K562 (cell line): ENCODE data around the gene TRIM27. TPM values are rescaled to one million over a fixed set of nuclear protein-coding genes. Genes with fewer than 3 reads are reported as not detected.

ENCODE experiments used
- ATAC-seq: fragments of 200-7000 bp; cut with Tn5 transposase; 3 replicates; pipeline ENCODE4 v1.9.1; 2020; ENCODE audit warnings: moderate library complexity
- BruUV-seq: library from RNA; stranded (reverse); fragments of 400-500 nt; replicated peaks from 2 replicates; lab custom pipeline; 2021; lab: Mats Ljungman, UMichigan
- CTCF ChIA-PET: fragments of 300-600 bp; formaldehyde crosslinking; extraction: SDS; loops from one replicate; lab custom pipeline; 2021; ENCODE audit warnings: low intra/inter-chr PET ratio; lab: Yijun Ruan, JAX
- POLR2A ChIA-PET: fragments of 300-600, 350-650 bp; sonication (Branson Sonifier 250); formaldehyde crosslinking; extraction: SDS; loops from one replicate; lab custom pipeline; 2021; ENCODE audit warnings: antibody characterized with exemption, inconsistent platforms; lab: Yijun Ruan, JAX
- DNase-seq, 4 experiments: peaks; one replicate each; pipeline versions ENCODE4 v3.0.0 to v3.0.0-alpha.2; 2011 to 2018; ENCODE audit warnings: low spot score in 3 of 4, mixed read lengths in 3 of 4; ENCODE audit errors: extremely low read depth in 1 of 4
- FAIRE-seq: peaks from 2 replicates; lab custom pipeline; 2011; peaks lifted over from hg19 to GRCh38; lab: Jason Lieb, UNC
- H2AFZ ChIP-seq: 2 replicates; pipeline ENCODE4 v1.6.0; 2011; ENCODE audit warnings: low read depth, low read length, control low read depth, inconsistent platforms
- H3K27ac ChIP-seq: fragments of 200-600 bp; 3 replicates; pipeline ENCODE4 v1.8.0; 2011; ENCODE audit warnings: low read depth, mild to moderate bottlenecking, control low read depth, inconsistent platforms, low read length, moderate library complexity, mixed read lengths; ENCODE audit errors: extremely low read depth
- H3K27me3 ChIP-seq, 2 experiments: fragments of 300-600 bp in 1 of 2; 2 replicates in 1 of 2; 3 replicates in 1 of 2; pipeline versions ENCODE4 v1.6.0 to v1.8.0; 2011; ENCODE audit warnings: inconsistent platforms in 2 of 2, low read length in 2 of 2, mild to moderate bottlenecking in 1 of 2, mixed read lengths in 1 of 2, moderate library complexity in 1 of 2; ENCODE audit not compliant: control insufficient read depth in 2 of 2, insufficient read depth in 2 of 2
- H3K36me3 ChIP-seq: fragments of 300-600 bp; 3 replicates; pipeline ENCODE4 v1.8.0; 2011; ENCODE audit warnings: mild to moderate bottlenecking, low read length, inconsistent platforms; ENCODE audit not compliant: control insufficient read depth, insufficient read depth
- H3K4me1 ChIP-seq, 2 experiments: fragments of 200-600 bp in 1 of 2; replicated peaks in 1 of 2; 2 replicates in 1 of 2; 3 replicates in 1 of 2; pipeline versions ENCODE4 v1.5.1 to v1.8.0; 2011; ENCODE audit warnings: inconsistent platforms in 2 of 2, low read length in 2 of 2, mild to moderate bottlenecking in 1 of 2, mixed read lengths in 1 of 2, moderate library complexity in 1 of 2; ENCODE audit not compliant: control insufficient read depth in 2 of 2, insufficient read depth in 2 of 2
- H3K4me2 ChIP-seq: 2 replicates; pipeline ENCODE4 v1.6.1; 2011; ENCODE audit warnings: low read length, control low read depth, inconsistent platforms, mixed read lengths; ENCODE audit not compliant: insufficient read depth
- H3K4me3 ChIP-seq: fragments of 200-600 bp; sonication (generic), shearing (Covaris generic); 2 replicates; pipeline ENCODE4 v1.5.1; 2016; ENCODE audit warnings: control low read depth, inconsistent platforms
- H3K79me2 ChIP-seq: fragments of 200-600 bp; 3 replicates; pipeline ENCODE4 v1.8.0; 2011; ENCODE audit warnings: low read length, inconsistent platforms; ENCODE audit not compliant: control insufficient read depth, insufficient read depth
- H3K9ac ChIP-seq, 2 experiments: 2 replicates each; pipeline versions ENCODE4 v1.6.0 to v1.6.1; 2011; ENCODE audit warnings: low read depth in 2 of 2, low read length in 2 of 2, control low read depth in 1 of 2, inconsistent platforms in 1 of 2, mild to moderate bottlenecking in 1 of 2, mixed read lengths in 1 of 2; ENCODE audit not compliant: insufficient read depth in 1 of 2
- H3K9me1 ChIP-seq: one replicate; pipeline ENCODE4 v1.6.0; 2011; ENCODE audit warnings: inconsistent platforms, mild to moderate bottlenecking, low read length, moderate library complexity; ENCODE audit not compliant: control insufficient read depth, insufficient read depth
- H3K9me3 ChIP-seq: replicated peaks from 2 replicates; pipeline ENCODE4 v1.5.1; 2011; ENCODE audit warnings: low read depth, low read length, inconsistent platforms; ENCODE audit not compliant: control insufficient read depth, insufficient read depth
- H4K20me1 ChIP-seq: replicated peaks from 2 replicates; pipeline ENCODE4 v1.6.1; 2011; ENCODE audit warnings: low read length, inconsistent platforms, mixed read lengths; ENCODE audit not compliant: control insufficient read depth, insufficient read depth
- TBP ChIP-seq: optimal IDR thresholded peaks from 2 replicates; pipeline ENCODE3; 2011; ENCODE audit warnings: low read depth, low read length, improper control_type of control experiment
- USF1 ChIP-seq: sonication (generic); formaldehyde crosslinking; IDR thresholded peaks from 2 replicates; pipeline ENCODE4 v1.9.0; 2022; ENCODE audit warnings: mild to moderate bottlenecking, missing genetic modification reagents
- ZBTB9 ChIP-seq: fragments of 450-650 bp; formaldehyde crosslinking; IDR thresholded peaks from 2 replicates; pipeline ENCODE4 v1.4.0; 2020; ENCODE audit warnings: mild to moderate bottlenecking, moderate library complexity
- WGBS: fragments of 100-300 bp; shearing (Covaris generic); methylation state at CpG from one replicate; pipeline ENCODE4 v1.1.6; 2016; ENCODE audit warnings: low coverage, mixed read lengths; ENCODE audit not compliant: insufficient coverage; ENCODE audit errors: missing lambda C conversion rate; 5-methylcytosine and 5-hydroxymethylcytosine counted together
- in situ Hi-C: fragments of 300-500 bp; cut with MboI; formaldehyde crosslinking; loops from 4 replicates; pipeline ENCODE4 v1.15.0; 2018; ENCODE audit warnings: inconsistent platforms, mixed read lengths
- intact Hi-C: fragments of 100-400 bp; cut with micrococcal nuclease; formaldehyde crosslinking; loops from 2 replicates; pipeline ENCODE4 v1.14.2; 2022
- polyA plus RNA-seq, 8 experiments: library from polyadenylated mRNA; depleted of rRNA in 4 of 8; stranded (reverse) in 5 of 8; unstranded in 3 of 8; fragments of >200 nt; fragmentation: Nextera tagmentation in 2 of 8; fragmentation: Illumina TruSeq in 1 of 8; extraction: Ambion mirVana in 2 of 8; extraction: Trizol in 1 of 8; gene quantifications; 2 replicates each; pipeline versions ENCODE4 v1.2.1 to v1.2.3, GENCODE V29; 2011 to 2014; ENCODE audit warnings: inconsistent platforms in 1 of 8, missing spikeins in 1 of 8
- total RNA-seq, 7 experiments: library from RNA; depleted of rRNA in 6 of 7; stranded (reverse); fragments of >200 nt in 6 of 7; fragmentation: Illumina TruSeq in 2 of 7; extraction: Trizol in 2 of 7; gene quantifications; 2 replicates each; pipeline versions ENCODE4 v1.2.1 to v1.2.3, GENCODE V29; 2011 to 2021; ENCODE audit warnings: low replicate concordance in 1 of 7

TRIM27 gene
- total and polyA plus RNA-seq, 9 of the 15 experiments (the other 6 are each of a cell fraction or from before 2014, with no cell fraction given) = 37.7 to 235 (median 122) TPM

DNA sequence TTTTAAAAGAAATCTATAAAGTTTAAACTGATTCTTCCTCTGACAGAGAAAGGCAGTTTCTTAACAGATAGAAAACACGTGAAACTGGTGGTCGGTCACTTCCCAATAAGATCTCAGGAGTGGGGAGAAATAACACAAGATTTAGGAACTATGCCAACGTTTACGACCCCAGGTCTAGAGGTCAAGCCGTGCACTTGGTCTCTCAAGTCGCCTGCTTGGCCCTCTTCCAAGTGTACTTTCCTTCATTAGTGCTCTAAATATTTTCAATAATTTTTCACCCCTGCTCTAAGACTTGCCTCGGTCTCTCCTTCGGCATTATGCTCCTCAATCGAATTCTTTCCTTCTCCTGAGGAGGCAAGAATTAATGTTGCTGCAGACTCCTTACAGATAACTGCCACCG, 61.7 kb downstream of the TRIM27 start (continued):
- TF ChIP-seq ZBTB9 (CRISPR knock-in tag) = no peak

GRCh38 chr6:28861339-28861738, 62.4 kb downstream of the TRIM27 start:
- H4K20me1 ChIP-seq = no peaks in the 10 kb centered on the region
- no peaks in the 10 kb centered on the region for H3K27me3 ChIP-seq
- FAIRE-seq (no peak), ATAC-seq (no peak), DNase-seq (no peak)
- H3K79me2 ChIP-seq = no peaks in the 10 kb centered on the region
- TF ChIP-seq TBP = no peak
- no peak for TF ChIP-seq USF1
- peaks cover 7 to 15% of the 10 kb centered on the region in 2 experiments; a peak in 4 of 5 replicates for H3K4me1 ChIP-seq
- POLR2A ChIA-PET = interaction anchor here (0.7 to 1.7 kb wide), 3 partner anchors 13 to 119 kb away, joined by 3 to 6 read pairs (median 3); no protein-coding TSS in a partner anchor
- no peak overlapping the region for H3K4me2 ChIP-seq
- CTCF ChIA-PET = no interaction called here
- H3K9ac ChIP-seq = no peak overlapping the region; a peak in 1 of 4 replicates
- H3K4me3 ChIP-seq = no peak overlapping the region
- intact Hi-C loops (loop anchor here (5.0 kb wide), 2 partner anchors 81 to 121 kb away; no protein-coding TSS in a partner anchor), in situ Hi-C loops (no loop called here)
- no peaks in the 10 kb centered on the region for H3K9me1 ChIP-seq
- H2AFZ ChIP-seq = no peak overlapping the region
- no TSS peak for BruUV-seq
- 95% methylated on average over 21 of the region's 22 CpGs for WGBS
- H3K9me3 ChIP-seq = peaks cover 10% of the 10 kb centered on the region; the same call in 1 of the 2 replicates
- H3K27ac ChIP-seq = no peak overlapping the region
- no peaks in the 10 kb centered on the region for H3K36me3 ChIP-seq
